Liver (tissue), 3 donors: ENCODE data around the gene EIF1B.

Experiments used
- CTCF ChIP-seq: fragments of 150-350 bp; IDR thresholded peaks from 2 replicates; pipeline ENCODE4 v1.5.1; 2017; ENCODE audit warnings: improper control_type of control experiment, low read depth, low read length; ENCODE audit not compliant: missing input control
- EGR1 ChIP-seq, 2 donors: IDR thresholded peaks; 2 replicates each; pipeline ENCODE4 v1.6.1; 2016 to 2018; ENCODE audit warnings: antibody characterized with exemption in 2 of 2, low read depth in 2 of 2
- MAX ChIP-seq: IDR thresholded peaks from 2 replicates; pipeline ENCODE4 v1.6.1; 2016; ENCODE audit warnings: antibody characterized with exemption
- RAD21 ChIP-seq, 2 donors: IDR thresholded peaks; 2 replicates each; pipeline ENCODE4 v1.6.1; 2016; ENCODE audit warnings: antibody characterized with exemption in 2 of 2, mild to moderate bottlenecking in 2 of 2
- REST ChIP-seq: IDR thresholded peaks from 2 replicates; pipeline ENCODE4 v1.6.1; 2016; ENCODE audit warnings: antibody characterized with exemption, mild to moderate bottlenecking
- TAF1 ChIP-seq: conservative IDR thresholded peaks from 2 replicates; pipeline ENCODE4 v1.6.1; 2016; ENCODE audit warnings: antibody characterized with exemption, mild to moderate bottlenecking
- YY1 ChIP-seq: IDR thresholded peaks from 2 replicates; pipeline ENCODE4 v1.6.1; 2016; ENCODE audit warnings: antibody characterized with exemption, mild to moderate bottlenecking
- donor health status: healthy.
- donor health status: healthy.

GRCh38 chr3:40329071-40329470, 19.6 kb downstream of the EIF1B start:
- TF ChIP-seq CTCF: no peak
- no peak for TF ChIP-seq EGR1 (IDR thresholded peaks at IDR 0.05; ENCODE audit: low read depth in 2 of 2)
- TF ChIP-seq REST: no peak
- no peak for TF ChIP-seq TAF1
- no peak for TF ChIP-seq MAX
- no peak for TF ChIP-seq YY1
- TF ChIP-seq RAD21 (IDR thresholded peaks at IDR 0.05): no peak
